GM20431 (cell line): ENCODE data around the gene MLLT3.
"Not testable (repeated sequence)": the region's sequence is repeated elsewhere in the genome, so short reads cannot be mapped to it uniquely, and the experiment has no call there.

ENCODE experiments used
- in situ Hi-C: fragments of 300-500 bp; cut with MseI, MboI; formaldehyde crosslinking; loops from one replicate; pipeline ENCODE4 v1.15.0; 2020; ENCODE audit warnings: low sequenced_read_pairs; ENCODE audit not compliant: unreplicated experiment

Gene MLLT3

DNA sequence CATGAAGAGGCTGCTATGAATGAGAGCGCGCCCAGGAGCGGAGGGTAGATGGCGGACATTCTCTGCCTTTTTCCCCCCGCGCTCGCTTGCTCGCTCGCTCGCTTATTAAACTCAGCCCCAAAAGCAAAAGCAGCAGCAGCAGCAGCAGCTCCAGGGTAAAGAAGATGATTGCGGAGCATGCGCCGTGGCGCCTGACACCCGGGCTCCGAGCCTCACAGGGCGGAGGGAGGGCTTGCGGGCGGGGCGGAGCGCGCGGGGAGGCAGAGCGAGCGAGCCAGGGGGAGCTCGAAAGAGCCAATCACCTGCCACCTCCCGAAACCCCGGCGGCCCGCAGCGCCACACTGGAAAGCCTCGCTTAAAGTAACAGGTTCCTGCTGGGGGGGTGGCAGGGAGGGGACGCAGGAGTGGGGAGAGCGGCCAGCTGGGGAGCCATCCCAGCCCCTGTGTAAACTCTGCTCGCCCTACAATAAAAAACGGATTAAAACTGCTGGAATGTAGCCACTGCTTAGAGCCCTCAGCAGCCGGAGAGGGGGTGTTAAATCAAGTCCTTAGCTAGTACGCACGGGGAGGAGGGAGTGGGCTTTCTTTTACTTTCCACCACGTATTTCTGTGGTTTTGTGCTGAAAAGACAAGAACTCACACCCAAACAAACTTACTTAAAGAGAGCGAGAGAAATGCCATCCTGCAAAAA lies at the start of gene MLLT3:
Gene MLLT3 (minus strand): TSS at position 170 of the 691 bp plus-strand sequence.
- in situ Hi-C loops, result loop anchor here (25.0 kb wide), 2 partner anchors 260 to 685 kb away; no protein-coding TSS in a partner anchor

DNA sequence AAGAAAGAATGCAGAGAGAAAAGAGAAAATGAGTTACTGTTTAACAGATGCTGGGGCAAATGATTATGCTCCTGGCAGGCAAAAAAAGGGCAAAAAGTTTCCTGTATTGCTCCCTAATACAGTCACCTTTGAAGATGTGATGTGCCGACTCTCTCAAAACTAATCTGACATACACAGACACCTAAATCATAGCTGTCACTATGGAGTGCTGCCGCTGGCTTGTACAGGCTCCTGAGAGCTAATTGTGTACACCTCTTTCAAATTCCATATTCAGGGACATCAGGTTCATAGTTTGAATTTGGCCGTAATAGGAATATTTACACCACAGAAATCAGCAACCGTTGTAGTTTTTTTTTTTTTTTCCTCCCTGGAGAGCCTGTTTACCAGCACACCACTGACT lies 49.3 kb upstream of the MLLT3 start:
- in situ Hi-C loops, result no loop called here

DNA sequence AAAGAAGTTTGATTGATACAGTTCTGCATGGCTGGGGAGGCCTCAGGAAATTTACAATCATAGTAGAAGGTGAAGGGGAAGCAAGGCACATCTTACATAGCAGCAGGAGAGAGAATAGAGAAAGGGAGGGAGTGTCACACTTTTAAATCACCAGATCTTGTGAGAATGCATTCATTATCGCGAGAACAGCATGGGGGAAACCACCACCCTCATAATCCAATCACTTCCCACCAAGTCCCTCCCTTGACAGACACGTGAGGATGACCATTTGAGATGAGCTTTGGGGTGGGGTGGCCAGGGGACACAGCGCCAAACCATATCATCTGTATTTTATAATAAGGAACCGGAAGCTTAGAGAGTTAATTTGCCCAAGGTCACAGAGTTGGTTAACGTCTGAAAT lies 48.1 kb upstream of the MLLT3 start:
- in situ Hi-C loops, result no loop called here

DNA sequence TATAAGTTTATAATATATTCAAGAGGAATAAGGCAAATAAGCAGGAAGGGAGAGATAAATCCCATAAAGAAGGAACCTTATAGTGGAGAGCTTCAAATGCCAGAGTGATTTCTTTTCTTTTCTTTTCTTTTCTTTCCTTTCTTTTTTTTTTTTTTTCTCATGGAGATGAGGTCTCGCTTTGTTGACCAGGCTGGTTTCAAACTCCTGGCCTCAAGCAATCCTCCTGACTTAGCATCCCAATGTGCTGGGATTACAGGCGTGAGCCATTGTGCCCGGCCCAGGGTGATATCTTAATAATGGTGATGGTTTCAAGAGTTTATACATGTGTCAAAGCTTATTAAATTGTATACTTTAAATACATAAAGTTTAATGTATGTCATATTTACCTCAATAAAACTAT lies 42.2 kb upstream of the MLLT3 start:
- in situ Hi-C loops, result no loop called here

DNA sequence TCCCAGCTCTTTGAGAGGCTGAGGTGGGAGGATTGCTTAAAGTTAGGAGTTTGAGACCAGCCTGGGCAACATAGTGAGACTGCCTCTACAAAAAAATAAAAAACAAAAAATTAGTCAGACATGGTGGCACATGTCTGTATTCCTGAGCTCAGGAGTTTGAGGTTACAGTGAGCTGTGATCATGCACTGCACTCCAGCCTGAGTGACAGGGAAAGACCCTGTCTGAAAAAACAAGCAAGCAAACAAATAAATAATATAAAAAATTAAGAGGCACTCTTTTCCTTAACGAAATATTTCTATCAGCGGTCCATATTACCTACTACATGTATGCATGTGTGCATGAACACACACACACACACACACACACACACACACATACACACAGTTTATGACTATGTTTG lies 40.8 kb upstream of the MLLT3 start:
- in situ Hi-C loops, result no loop called here

DNA sequence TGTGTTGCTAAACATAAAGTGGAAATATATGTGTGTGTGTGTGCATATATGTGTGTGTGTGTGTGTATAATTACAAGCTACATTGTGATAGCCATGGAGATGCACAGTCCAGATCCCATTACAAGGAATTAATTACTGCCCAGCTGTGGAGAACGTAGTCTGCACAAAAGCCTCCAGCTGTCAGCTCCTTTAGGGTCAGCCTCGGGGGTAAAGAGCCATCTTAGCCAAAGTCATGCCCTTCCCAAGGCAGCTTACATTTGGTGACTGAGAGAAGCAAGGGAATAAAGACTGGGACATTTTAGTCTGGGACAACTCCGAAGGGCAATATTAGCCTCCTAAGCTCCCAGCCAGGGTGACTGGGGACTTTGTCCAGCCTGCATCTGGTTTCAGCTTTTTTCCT lies 39.9 kb upstream of the MLLT3 start:
- in situ Hi-C loops, result no loop called here

DNA sequence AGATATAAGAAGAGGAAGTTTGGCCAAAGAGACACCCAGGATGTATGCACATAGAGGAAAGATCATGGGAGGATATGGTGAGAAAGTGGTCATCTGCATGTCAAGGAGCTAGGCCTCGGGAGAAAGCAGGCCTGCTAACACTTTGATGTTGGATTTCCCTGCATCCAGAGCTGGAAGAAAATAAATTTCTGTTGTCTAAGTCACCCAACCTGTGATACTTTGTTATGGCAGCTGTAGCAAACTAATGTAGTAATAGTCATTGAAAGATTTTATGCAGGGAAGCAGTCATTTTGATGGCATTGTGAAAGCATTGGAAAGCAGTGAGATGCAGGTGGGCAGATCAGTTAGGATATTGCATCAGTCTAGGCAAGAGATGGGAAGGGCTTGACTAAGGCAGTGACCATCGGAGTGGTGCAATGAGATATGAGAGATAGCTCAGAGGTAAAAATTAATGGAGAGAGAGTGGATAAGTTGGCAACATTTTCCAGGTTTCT lies 37.2 kb upstream of the MLLT3 start:
- in situ Hi-C loops, result no loop called here

DNA sequence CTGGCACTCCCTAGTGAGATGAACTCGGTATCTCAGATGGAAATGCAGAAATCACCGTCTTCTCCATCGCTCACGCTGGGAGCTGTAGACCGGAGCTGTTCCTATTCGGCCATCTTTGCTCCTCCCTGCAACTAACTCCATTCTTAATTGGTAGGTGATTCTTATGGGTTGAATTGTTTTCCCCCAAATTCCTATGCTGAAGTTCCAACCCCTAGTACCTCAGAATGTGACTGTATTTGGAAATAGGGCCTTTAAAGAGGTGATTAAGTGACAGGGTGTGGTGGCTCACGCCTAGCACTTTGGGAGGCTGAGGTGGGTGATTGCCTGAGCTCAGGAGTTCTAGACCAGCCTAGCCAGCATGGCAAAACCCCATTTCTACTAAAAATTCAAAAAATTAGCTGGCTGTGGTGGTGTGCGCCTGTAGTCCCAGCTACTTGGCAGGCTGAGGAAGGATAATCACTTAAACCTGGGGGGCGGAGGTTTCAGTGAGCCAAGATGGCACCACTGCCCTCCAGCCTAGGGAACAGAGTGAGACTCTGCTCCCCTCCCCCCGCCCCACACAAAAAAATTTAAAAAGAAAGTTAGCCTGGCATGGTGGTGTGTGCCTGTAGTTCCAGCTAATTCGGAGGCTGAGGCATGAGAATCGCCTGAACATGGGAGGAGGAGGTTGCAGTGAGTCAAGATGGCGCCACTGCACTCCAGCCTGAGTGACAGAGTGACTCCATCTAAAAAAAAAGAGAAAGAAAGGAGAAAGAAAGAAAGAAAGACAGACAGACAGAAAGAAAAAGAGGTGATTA lies 36.6 kb upstream of the MLLT3 start:
- in situ Hi-C loops, result no loop called here

DNA sequence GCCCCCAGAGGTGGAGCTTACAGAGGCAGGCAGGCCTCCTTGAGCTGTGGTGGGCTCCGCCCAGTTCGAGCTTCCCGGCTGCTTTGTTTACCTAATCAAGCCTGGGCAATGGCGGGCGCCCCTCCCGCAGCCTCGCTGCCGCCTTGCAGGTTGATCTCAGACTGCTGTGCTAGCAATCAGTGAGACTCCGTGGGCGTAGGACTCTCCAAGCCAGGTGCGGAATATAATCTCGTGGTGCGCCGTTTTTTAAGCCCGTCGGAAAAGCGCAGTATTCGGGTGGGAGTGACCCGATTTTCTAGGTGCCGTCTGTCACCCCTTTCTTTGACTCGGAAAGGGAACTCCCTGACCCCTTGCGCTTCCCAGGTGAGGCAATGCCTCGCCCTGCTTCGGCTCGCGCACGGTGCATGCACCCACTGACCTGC lies 36.0 kb upstream of the MLLT3 start:
- in situ Hi-C loops, result not testable (repeated sequence)

DNA sequence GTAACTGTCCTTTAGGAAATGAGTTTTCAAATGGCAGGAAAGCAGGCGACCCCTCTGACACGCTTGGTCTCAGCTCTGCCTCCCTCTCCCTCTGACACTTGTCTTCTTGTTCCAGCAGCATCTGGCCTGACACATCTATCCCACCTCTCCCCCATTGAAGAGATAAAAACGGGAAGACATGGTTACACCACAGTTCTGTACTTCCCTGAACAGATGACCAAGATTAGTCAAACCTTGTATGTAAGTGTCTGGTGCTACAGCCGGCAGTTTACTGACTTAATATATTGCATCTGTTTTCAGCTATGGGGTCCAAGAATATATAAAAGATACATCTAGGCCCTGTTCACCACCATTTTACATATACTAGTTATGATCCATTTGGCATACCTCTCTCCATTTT lies 29.6 kb upstream of the MLLT3 start:
- in situ Hi-C loops, result no loop called here

DNA sequence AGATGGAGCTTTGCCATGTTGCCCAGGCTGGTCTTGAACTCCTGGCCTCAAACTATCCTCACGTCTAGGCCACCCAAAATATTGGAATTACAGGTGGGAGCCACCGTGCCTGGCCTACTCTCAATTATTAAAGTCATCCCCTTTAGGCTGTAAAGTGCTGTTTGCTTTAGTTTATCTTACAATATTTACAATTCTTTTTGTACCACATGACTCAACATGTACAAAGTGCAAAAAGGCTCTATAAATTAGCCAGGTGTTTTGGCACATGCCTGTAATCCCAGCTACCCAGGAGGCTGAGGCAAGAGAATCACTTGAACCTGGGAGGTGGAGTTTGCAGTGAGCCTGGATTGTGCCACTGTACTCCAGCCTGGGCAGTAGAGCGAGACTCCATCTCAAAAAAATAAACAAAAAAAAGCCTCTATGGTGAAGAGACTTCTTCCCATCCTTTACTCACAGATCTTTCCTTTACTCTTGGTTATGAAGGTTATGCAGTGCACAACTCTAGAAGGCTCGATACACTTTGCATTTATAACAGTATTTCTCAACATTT lies 28.5 kb upstream of the MLLT3 start:
- in situ Hi-C loops, result no loop called here

DNA sequence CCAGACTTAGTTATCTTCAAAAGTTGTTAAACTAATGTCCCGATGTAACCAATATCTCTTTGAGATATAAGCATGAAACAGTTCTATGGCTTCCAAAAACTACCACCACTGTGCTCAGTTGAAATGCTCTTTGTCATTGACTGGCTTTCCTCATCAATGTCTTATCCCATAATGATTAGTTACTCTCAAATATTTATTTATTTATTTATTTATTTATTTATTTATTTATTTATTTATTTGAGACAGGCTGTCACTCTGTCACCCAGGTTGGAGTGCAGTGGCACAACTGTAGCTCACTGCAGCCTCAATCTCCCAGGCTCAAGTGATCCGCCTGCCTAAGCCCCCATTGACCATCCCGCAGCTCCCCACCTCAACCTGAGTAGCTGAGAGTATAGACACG lies 28.0 kb upstream of the MLLT3 start:
- in situ Hi-C loops, result no loop called here

DNA sequence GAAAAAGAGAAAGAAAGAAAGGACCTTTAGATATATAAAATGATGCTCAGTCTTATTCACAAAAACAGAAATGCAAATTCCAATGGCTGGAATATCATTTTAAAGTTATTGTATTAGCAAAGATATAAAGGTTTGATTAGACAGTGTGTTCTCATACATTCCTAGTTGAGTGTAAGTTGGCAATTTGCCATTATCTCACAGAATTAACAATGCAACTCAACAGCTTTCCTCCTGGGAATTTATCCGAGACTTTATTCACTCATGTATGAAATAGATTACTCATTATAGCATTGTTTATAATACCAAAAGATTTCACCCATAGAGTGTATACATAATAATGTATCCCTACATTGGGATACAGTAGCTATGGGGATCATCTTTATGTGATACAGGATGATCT lies 27.1 kb upstream of the MLLT3 start:
- in situ Hi-C loops, result loop anchor here (25.0 kb wide), 1 partner anchor 288 kb away; no protein-coding TSS in a partner anchor

DNA sequence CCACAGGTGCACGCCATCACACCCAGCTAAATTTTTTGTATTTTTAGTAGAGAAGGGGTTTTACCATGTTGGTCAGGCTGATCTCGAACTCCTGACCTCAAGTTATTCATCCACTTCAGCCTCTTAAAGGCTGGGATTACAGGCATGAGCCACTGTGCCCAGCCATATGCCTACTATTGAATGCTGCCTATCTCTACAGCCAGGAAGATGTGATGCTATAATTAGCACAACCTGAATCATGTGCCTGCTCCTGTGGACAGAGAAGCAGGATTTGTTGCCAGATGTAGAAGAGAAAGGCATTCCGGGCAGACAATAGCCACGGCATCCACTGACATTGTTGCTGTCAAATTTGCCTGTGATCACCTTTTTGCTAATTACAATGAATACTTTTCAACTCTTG lies 24.4 kb upstream of the MLLT3 start:
- in situ Hi-C loops, result loop anchor here (25.0 kb wide), 1 partner anchor 291 kb away; no protein-coding TSS in a partner anchor

DNA sequence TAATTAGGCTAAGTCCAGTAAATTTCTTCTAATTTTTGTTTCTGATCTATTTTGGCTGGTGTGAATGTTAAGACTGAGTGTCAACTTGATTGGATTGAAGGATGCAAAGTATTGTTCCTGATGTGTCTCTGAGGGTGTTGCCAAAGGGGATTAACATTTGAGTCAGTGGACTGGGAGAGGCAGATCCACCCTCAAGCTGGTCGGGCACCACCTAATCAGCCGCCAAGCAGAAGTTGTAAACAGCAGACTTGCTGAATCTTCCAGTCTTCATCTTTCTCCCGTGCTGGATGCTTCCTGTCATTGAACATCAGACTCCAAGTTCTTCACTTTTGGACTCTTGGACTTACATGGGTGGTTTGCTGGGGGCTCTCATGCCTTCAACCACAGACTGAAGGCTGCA lies 21.4 kb upstream of the MLLT3 start:
- in situ Hi-C loops, result loop anchor here (25.0 kb wide), 1 partner anchor 294 kb away; no protein-coding TSS in a partner anchor

DNA sequence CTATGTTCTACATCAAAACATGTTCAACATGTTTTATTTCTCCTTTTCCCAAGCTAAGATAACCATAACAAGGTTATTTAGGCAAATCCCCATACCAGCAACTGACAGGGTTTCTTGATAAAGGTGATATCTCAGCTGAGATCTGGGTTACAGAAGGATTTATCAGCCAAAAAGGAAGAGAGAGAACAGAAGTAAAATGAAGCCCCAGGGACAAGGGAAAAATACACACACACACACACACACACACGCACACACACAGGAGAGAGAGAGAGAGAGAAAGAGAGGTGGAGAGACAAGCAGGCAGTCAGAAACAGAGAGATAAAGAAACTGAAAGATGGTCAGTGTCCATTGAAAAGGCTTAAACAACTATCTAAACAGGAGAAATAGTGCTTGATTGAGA lies 19.7 kb upstream of the MLLT3 start:
- in situ Hi-C loops, result loop anchor here (25.0 kb wide), 1 partner anchor 295 kb away; no protein-coding TSS in a partner anchor

DNA sequence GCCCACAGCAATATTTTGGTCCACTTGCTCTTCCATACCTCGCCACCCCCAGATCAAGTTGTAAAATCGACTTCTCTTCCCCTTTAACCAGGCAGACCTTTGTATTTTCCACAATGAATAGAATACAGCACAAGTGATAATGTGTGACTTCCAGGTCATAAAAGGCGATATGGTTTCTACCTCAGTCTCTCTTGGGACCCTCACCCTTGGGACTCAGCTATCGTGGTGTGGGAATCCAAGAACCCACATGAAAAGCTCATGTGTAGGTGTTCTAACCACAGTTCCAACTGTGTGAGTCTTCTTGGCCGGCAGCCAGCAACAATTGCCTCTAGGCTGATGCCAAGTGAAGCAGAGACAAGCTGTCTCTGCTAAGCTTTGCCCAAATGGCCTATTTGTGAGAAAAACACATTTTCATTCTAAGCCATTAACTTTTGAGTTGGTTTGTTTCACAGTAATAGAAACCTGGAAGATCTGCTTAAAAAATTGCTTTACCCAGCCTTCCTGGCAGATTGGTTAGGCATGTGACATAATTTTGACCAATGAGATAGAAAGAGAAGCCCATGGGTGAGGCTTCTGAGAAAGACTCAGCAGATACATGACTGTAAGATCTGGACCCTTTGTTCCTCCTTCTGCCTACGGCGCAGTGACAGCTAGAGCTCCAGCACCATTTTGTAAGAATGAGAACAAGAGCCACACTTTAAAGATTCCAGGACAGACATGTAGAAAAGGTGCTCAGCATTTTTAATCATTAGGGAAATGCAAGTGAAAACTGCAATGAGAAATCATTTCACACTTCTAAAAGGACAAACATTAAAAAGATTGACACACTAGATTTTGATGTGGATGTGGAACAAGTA lies 18.3 kb upstream of the MLLT3 start:
- in situ Hi-C loops, result loop anchor here (25.0 kb wide), 1 partner anchor 297 kb away; no protein-coding TSS in a partner anchor

DNA sequence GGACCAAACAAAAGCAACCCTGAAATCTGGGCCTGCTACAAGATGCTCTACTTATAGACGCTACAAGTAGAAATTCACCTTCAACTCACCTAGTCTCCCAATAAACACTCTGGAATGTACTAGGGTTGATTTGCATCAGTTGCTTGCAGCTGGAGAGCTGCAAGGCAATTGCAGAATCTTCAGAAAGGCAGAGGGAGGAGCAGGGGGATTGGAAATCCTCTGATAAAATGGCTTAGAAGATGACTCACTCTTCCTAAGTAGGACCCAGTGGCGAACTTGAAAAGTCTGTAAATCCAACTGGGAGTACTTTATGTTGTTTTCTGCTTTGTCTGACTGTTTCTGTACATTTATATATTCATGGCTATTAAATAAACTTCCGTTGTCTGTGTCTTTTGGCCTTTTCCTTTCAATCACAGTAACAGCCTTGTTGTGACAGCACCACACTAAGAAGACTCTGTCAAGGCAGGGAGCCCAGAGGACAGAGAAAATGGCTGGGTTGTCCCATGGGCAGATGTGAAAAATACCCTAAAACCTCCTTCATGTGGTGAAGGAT lies 14.7 kb upstream of the MLLT3 start:
- in situ Hi-C loops, result loop anchor here (25.0 kb wide), 1 partner anchor 300 kb away; no protein-coding TSS in a partner anchor

DNA sequence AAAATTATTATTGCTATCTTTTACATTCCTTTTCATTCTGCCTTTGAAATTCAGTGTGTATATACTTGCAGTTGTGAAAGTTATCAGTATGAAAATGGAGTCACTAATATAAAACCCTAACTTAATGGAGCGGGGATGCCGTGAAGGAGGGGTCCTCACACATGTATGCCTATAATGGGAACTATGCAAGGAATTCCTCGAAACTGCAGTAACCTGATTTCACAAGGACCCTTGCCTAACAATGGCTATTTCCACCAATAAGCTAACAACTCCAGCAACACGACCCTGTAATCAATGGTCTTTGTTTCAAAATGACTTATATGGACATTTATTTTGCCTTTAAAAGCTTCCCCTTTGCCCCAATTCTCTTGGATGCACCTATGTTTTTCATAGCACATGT lies 12.6 kb upstream of the MLLT3 start:
- in situ Hi-C loops, result loop anchor here (25.0 kb wide), 1 partner anchor 302 kb away; no protein-coding TSS in a partner anchor
